Endothelial cell of umbilical vein (primary cell): ENCODE results near the gene GRM5.

Experiments used
- EZH2 ChIP-seq: IDR thresholded peaks from 2 replicates; pipeline ENCODE4 v1.6.1; 2012; ENCODE audit warnings: borderline replicate concordance, low read depth, mild to moderate bottlenecking, moderate library complexity, low read length, inconsistent platforms; ENCODE audit not compliant: severe bottlenecking
- FOS ChIP-seq: IDR thresholded peaks from 2 replicates; pipeline ENCODE4 v1.6.1; 2011; ENCODE audit warnings: mild to moderate bottlenecking, low read length, moderate library complexity, borderline replicate concordance; ENCODE audit not compliant: insufficient read depth
- GATA2 ChIP-seq: IDR thresholded peaks from 2 replicates; pipeline ENCODE4 v1.7.0; 2011; ENCODE audit warnings: low read depth, mild to moderate bottlenecking, moderate library complexity, mixed read lengths, low read length; ENCODE audit not compliant: insufficient read length, insufficient read depth
- JUN ChIP-seq: IDR thresholded peaks from 2 replicates; pipeline ENCODE4 v1.6.1; 2011; ENCODE audit warnings: borderline replicate concordance, low read depth; ENCODE audit not compliant: insufficient read length, insufficient read depth
- MYC ChIP-seq: IDR thresholded peaks from one replicate; pipeline ENCODE4 v1.6.1; 2011; ENCODE audit warnings: mild to moderate bottlenecking, low read depth, low read length
- POLR2A ChIP-seq: IDR thresholded peaks from 2 replicates; pipeline ENCODE4 v1.6.1; 2012; ENCODE audit warnings: low read depth, mild to moderate bottlenecking, control low read depth, low read length
- POLR2AphosphoS5 ChIP-seq: IDR thresholded peaks from 2 replicates; pipeline ENCODE4 v1.6.1; 2012; ENCODE audit warnings: low read depth, mild to moderate bottlenecking, control low read depth, low read length, moderate library complexity; ENCODE audit not compliant: insufficient read depth
- TF ChIP-seq, protein P1 (sequence below), 2 donors: IDR thresholded peaks; 1 replicate in 1 of 2; 2 replicates in 1 of 2; pipeline ENCODE4 v1.5.1; 2011; ENCODE audit warnings: low read length in 2 of 2, mild to moderate bottlenecking in 2 of 2, moderate library complexity in 2 of 2, control low read depth in 1 of 2, inconsistent platforms in 1 of 2, low read depth in 1 of 2; ENCODE audit not compliant: insufficient read depth in 1 of 2; ENCODE audit errors: extremely low read depth in 1 of 2
- TF ChIP-seq, protein P2 (sequence below): IDR thresholded peaks from 2 replicates; pipeline ENCODE4 v1.6.1; 2011; ENCODE audit not compliant: insufficient read depth, insufficient read length

DNA sequence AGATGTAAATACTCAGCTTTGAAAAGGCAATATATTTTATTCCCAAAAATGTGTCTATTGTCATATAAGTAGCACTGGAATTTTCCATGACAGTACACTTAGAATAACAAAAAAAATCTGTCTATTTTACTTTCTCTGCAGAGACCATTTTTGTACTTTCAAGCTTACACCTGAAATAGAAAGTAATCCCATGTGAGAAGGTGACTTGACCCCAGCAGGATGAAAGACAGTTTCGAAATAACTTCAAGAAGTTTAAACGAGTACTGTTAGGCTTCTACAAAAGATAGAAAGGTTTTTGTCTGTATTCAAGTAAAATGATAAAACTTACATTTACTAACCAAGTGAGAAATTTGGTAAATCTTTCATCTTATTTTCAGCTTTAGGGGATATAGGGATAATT, 468.4 kb downstream of the GRM5 start:
- no peak for TF ChIP-seq MYC
- TF ChIP-seq, protein P1, sequence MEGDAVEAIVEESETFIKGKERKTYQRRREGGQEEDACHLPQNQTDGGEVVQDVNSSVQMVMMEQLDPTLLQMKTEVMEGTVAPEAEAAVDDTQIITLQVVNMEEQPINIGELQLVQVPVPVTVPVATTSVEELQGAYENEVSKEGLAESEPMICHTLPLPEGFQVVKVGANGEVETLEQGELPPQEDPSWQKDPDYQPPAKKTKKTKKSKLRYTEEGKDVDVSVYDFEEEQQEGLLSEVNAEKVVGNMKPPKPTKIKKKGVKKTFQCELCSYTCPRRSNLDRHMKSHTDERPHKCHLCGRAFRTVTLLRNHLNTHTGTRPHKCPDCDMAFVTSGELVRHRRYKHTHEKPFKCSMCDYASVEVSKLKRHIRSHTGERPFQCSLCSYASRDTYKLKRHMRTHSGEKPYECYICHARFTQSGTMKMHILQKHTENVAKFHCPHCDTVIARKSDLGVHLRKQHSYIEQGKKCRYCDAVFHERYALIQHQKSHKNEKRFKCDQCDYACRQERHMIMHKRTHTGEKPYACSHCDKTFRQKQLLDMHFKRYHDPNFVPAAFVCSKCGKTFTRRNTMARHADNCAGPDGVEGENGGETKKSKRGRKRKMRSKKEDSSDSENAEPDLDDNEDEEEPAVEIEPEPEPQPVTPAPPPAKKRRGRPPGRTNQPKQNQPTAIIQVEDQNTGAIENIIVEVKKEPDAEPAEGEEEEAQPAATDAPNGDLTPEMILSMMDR (IDR thresholded peaks at IDR 0.05; ENCODE audit: extremely low read depth in 1 of 2, insufficient read depth in 1 of 2, low read depth in 1 of 2, low read length in 2 of 2), result no peak
- TF ChIP-seq POLR2A, result no peak
- TF ChIP-seq JUN, result no peak
- no peak for TF ChIP-seq EZH2
- no peak for TF ChIP-seq POLR2AphosphoS5
- TF ChIP-seq, protein P2, sequence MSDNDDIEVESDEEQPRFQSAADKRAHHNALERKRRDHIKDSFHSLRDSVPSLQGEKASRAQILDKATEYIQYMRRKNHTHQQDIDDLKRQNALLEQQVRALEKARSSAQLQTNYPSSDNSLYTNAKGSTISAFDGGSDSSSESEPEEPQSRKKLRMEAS, result no peak
- no peak for TF ChIP-seq GATA2
- no peak for TF ChIP-seq FOS
